SU-DHL-6 (cell line): ENCODE measurements around the gene ADAMTS8.

Experiments
- EZH2phosphoT487 ChIP-seq: fragments of 200-600 bp; sonication (generic), shearing (Covaris generic); conservative IDR thresholded peaks from 2 replicates; pipeline ENCODE4 v1.6.1; 2018; ENCODE audit warnings: mild to moderate bottlenecking, antibody characterized with exemption, low read length, moderate library complexity, mixed read lengths
- TF ChIP-seq, protein P1 (sequence below): fragments of 200-600 bp; sonication (generic); IDR thresholded peaks from one replicate; pipeline ENCODE4 v1.5.1; 2017; ENCODE audit warnings: antibody characterized with exemption, mild to moderate bottlenecking, low read length, moderate library complexity; ENCODE audit not compliant: insufficient read depth, poor library complexity, severe bottlenecking

DNA sequence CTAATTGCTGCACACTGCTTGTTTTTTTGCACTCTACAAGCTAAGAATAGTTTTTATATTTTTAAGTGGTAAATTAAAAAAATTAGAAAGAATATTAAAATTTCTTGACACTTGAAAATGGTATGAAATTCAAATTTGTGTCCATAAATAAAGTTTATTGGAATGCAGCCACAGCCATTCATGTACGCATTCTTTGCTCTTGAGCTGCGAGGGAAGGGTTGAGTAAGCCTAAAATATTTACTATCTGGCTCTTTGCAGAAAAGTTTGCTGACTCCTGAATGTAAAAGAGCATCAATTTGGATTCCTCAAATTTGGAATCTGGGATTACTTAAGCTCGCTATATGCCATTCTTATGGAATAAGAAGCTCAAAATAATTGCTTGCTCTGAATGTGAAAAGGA is 3.4 kb upstream of the ADAMTS8 start:
- TF ChIP-seq, protein P1, sequence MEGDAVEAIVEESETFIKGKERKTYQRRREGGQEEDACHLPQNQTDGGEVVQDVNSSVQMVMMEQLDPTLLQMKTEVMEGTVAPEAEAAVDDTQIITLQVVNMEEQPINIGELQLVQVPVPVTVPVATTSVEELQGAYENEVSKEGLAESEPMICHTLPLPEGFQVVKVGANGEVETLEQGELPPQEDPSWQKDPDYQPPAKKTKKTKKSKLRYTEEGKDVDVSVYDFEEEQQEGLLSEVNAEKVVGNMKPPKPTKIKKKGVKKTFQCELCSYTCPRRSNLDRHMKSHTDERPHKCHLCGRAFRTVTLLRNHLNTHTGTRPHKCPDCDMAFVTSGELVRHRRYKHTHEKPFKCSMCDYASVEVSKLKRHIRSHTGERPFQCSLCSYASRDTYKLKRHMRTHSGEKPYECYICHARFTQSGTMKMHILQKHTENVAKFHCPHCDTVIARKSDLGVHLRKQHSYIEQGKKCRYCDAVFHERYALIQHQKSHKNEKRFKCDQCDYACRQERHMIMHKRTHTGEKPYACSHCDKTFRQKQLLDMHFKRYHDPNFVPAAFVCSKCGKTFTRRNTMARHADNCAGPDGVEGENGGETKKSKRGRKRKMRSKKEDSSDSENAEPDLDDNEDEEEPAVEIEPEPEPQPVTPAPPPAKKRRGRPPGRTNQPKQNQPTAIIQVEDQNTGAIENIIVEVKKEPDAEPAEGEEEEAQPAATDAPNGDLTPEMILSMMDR = no peak
- no peak for TF ChIP-seq EZH2phosphoT487
